HL-60 (cell line): ENCODE results near the gene RNF32.

Experiments used
- CTCF ChIP-seq: IDR thresholded peaks from one replicate; pipeline ENCODE4 v1.5.1; 2011; ENCODE audit warnings: low read length, control low read depth, inconsistent platforms; ENCODE audit not compliant: insufficient read depth
- GABPA ChIP-seq: IDR thresholded peaks from 2 replicates; pipeline ENCODE4 v1.6.1; 2012; ENCODE audit warnings: low read depth
- POLR2AphosphoS5 ChIP-seq: IDR thresholded peaks from 2 replicates; pipeline ENCODE4 v1.6.1; 2012; ENCODE audit warnings: low read depth
- REST ChIP-seq: IDR thresholded peaks from 2 replicates; pipeline ENCODE4 v1.6.1; 2012; ENCODE audit warnings: low read depth; ENCODE audit not compliant: insufficient replicate concordance
- SPI1 ChIP-seq: IDR thresholded peaks from 2 replicates; pipeline ENCODE4 v1.6.1; 2012; ENCODE audit warnings: low read depth, mild to moderate bottlenecking, borderline replicate concordance

DNA sequence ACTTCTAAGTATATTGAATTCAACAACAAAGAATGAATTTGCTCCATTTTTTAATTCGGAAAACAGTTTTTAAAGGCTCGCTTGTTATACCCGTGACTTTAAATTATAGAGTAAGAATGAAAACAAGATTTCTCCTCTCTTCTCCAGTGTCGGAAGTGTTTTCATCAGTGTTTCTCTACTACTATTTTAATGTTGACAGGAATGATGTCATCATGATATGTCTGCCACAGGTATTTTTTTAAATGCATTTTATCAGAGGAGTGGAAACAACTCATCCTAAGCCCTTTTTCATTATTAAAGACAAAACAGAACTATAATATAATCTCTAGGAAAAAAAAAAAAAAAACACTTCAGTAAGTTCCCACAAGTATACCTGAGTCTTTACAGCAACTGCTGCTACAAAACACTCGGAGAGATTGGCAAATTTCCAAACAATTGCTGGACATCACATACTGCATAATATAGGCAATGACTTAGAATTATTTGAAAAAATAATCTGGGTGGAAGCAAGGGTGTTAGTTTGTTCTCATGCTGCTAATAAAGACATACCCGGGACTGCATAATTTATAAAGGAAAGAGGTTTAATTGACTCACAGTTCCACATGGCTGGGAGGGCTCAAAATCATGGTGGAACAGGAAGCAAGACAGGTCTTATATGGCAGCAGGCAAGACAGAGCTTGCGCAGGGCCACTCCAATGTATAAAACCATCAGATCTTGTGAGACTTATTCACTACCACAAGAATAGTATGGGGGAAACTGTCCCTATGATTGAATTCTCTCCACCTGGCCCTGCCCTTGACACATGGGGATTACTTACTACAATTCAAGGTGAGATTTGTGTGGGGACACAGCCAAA lies 4.8 kb upstream of the RNF32 start:
- TF ChIP-seq CTCF (no peak), REST (no peak), SPI1 (no peak), GABPA (no peak), POLR2AphosphoS5 (no peak)
